Measurements from ENCODE around the gene ACP7. TPM values are rescaled to one million over a fixed set of nuclear protein-coding genes. Genes with fewer than 3 reads are reported as not detected.

ACP7 gene
- total RNA-seq, 1 donor from 2014 or later = not detected

GRCh38 chr19:39125554-39126311 lies 41.6 kb downstream of the ACP7 start, which contains the start of gene PAK4:
PAK4 (plus strand) TSS chr19:39125786; CDS start chr19:39169554, 43,768 bp downstream.
- Mint-ChIP-seq H3K27me3 (peaks cover 6% of the 10 kb centered on the region), H3K4me1 (peaks cover 31% of the 10 kb centered on the region), H3K9me3 (no peaks in the 10 kb centered on the region), H3K36me3 (ENCODE audit: low read depth) (peaks cover 4% of the 10 kb centered on the region), H3K27ac (peak within 1 kb of the TSS; percentile 96), H3K4me3 (peak within 1 kb of the TSS; percentile 89)
- peak; percentile 99 for DNase-seq
- intact Hi-C loops (cut with micrococcal nuclease) = no loop called here

- intact Hi-C loops (cut with micrococcal nuclease) = no loop called here
- Mint-ChIP-seq H3K36me3 (ENCODE audit: low read depth) (peaks cover 4% of the 10 kb centered on the region), H3K4me1 (peaks cover 31% of the 10 kb centered on the region), H3K4me3 (peak overlapping the region; percentile 89), H3K9me3 (no peaks in the 10 kb centered on the region), H3K27ac (peak overlapping the region; percentile 96), H3K27me3 (peaks cover 3% of the 10 kb centered on the region)
- no peak for DNase-seq
These were observed 42.4 kb downstream of the ACP7 start for GRCh38 chr19:39126312-39127187.

GRCh38 chr19:39127812-39128515 lies 43.8 kb downstream of the ACP7 start:
- peak overlapping the region; percentile 9 for H3K27ac Mint-ChIP-seq
- intact Hi-C loops (cut with micrococcal nuclease) = no loop called here
- no peaks in the 10 kb centered on the region for H3K27me3 Mint-ChIP-seq
- H3K9me3 Mint-ChIP-seq = no peaks in the 10 kb centered on the region
- DNase-seq = no peak
- peaks cover 36% of the 10 kb centered on the region for H3K4me1 Mint-ChIP-seq
- peaks cover 4% of the 10 kb centered on the region for H3K36me3 Mint-ChIP-seq (ENCODE audit: low read depth)
- no peak overlapping the region for H3K4me3 Mint-ChIP-seq

DNA sequence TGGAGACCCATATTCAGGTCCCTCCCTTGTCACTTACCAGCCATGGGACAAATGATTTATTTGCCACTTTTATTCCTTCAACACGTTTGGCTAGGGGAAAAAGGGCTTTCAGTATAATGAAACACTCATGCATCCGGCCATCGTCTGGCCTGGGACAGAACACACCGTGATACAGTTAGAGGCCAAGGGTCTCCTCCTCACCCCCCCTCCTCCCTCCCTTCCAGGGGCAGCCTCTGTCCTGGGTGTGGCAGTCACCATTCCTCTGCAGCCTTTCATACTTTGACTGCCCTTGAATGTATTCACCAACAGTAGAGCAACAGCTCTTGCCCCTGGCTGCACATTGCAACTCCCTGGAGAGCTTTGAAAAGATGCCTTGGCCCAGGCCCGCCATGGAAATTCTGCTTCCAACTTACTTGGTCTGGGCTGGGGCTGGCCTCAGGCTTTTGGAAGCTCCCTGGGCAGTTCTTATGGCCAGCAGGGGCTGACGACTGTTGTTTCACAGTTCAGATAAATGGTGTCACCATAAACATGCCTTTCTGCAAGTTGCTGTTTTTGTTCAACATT lies 44.4 kb downstream of the ACP7 start:
- Mint-ChIP-seq H3K36me3 (ENCODE audit: low read depth) (peaks cover 4% of the 10 kb centered on the region), H3K4me3 (no peak overlapping the region), H3K9me3 (no peaks in the 10 kb centered on the region), H3K27me3 (no peaks in the 10 kb centered on the region), H3K4me1 (peaks cover 36% of the 10 kb centered on the region), H3K27ac (peak overlapping the region; percentile 15)
- no peak for DNase-seq
- intact Hi-C loops (cut with micrococcal nuclease) = no loop called here

DNA sequence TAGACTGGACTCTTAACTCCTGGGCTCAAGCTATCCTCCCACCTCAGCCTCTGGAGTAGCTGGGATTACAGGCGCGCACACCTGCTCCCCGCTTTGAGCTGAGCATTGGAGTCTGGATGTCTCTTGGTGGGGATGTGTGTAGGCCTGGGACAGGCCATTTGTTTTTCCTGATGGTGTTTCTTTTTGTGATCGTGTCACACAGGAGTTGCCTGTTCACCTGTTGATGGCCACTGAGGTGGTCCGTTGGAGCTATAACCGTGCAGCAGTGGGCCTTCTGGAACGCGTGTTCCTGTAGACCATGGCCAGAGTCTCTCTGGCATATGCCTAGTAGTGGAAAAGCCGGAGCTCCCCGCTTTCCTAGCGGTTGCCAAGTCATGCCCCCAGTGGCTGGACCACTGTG lies 44.9 kb downstream of the ACP7 start:
- DNase-seq = no peak

GRCh38 chr19:39130337-39131254 lies 46.4 kb downstream of the ACP7 start:
- H3K27ac Mint-ChIP-seq = no peak overlapping the region
- H3K9me3 Mint-ChIP-seq = no peaks in the 10 kb centered on the region
- intact Hi-C loops (cut with micrococcal nuclease) = no loop called here

More for the DNA sequence above, 44.9 kb downstream of the ACP7 start:
- Mint-ChIP-seq H3K4me1 (peaks cover 35% of the 10 kb centered on the region), H3K36me3 (ENCODE audit: low read depth) (peaks cover 4% of the 10 kb centered on the region), H3K4me3 (no peak overlapping the region), H3K9me3 (no peaks in the 10 kb centered on the region), H3K27me3 (no peaks in the 10 kb centered on the region), H3K27ac (no peak overlapping the region)
- intact Hi-C loops (cut with micrococcal nuclease) = no loop called here

GRCh38 chr19:39131255-39131755 lies 47.1 kb downstream of the ACP7 start:
- intact Hi-C loops (cut with micrococcal nuclease) = no loop called here
- Mint-ChIP-seq H3K4me3 (no peak overlapping the region), H3K4me1 (peaks cover 23% of the 10 kb centered on the region), H3K27ac (no peak overlapping the region), H3K27me3 (no peaks in the 10 kb centered on the region), H3K36me3 (ENCODE audit: low read depth) (peaks cover 3% of the 10 kb centered on the region), H3K9me3 (no peaks in the 10 kb centered on the region)
- DNase-seq = no peak

More at GRCh38 chr19:39130337-39131254, 46.4 kb downstream of the ACP7 start:
- no peak for DNase-seq
- H3K4me3 Mint-ChIP-seq = no peak overlapping the region
- H3K36me3 Mint-ChIP-seq (ENCODE audit: low read depth) = peaks cover 4% of the 10 kb centered on the region
- H3K4me1 Mint-ChIP-seq = peaks cover 26% of the 10 kb centered on the region
- H3K27me3 Mint-ChIP-seq = no peaks in the 10 kb centered on the region

GRCh38 chr19:39132344-39132969 lies 48.3 kb downstream of the ACP7 start:
- no peak overlapping the region for H3K27ac Mint-ChIP-seq
- no peaks in the 10 kb centered on the region for H3K9me3 Mint-ChIP-seq
- intact Hi-C loops (cut with micrococcal nuclease) = no loop called here
- peaks cover 3% of the 10 kb centered on the region for H3K36me3 Mint-ChIP-seq (ENCODE audit: low read depth)
- H3K4me3 Mint-ChIP-seq = no peak overlapping the region
- peaks cover 17% of the 10 kb centered on the region for H3K4me1 Mint-ChIP-seq
- no peaks in the 10 kb centered on the region for H3K27me3 Mint-ChIP-seq
- no peak for DNase-seq

GRCh38 chr19:39133431-39134270 lies 49.5 kb downstream of the ACP7 start:
- Mint-ChIP-seq H3K4me3 (no peak overlapping the region), H3K27me3 (no peaks in the 10 kb centered on the region), H3K4me1 (peaks cover 16% of the 10 kb centered on the region), H3K9me3 (no peaks in the 10 kb centered on the region), H3K36me3 (ENCODE audit: low read depth) (peaks cover 3% of the 10 kb centered on the region), H3K27ac (no peak overlapping the region)
- intact Hi-C loops (cut with micrococcal nuclease) = no loop called here
- no peak for DNase-seq

DNA sequence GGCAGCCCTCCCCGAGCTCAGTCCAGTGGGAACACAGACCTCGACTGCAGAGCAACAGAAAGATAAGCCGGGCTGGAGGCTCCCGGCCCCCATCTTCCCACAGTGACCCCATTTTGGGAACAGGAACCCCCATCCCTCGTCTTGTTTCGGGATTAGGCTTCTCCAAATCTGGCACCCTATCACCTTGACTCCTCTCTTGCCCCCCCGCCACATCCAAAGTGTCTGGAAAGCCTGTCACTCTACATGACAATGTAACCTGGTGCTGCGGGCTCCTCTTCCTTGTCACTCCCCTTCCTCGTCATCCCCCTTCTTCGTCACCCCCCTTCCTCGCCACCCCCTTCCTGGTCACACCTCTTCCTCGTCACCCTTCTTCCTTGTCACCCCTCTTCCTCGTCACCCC lies 51.5 kb downstream of the ACP7 start:
- Mint-ChIP-seq H3K4me1 (peaks cover 13% of the 10 kb centered on the region), H3K27me3 (no peaks in the 10 kb centered on the region), H3K4me3 (no peak overlapping the region), H3K27ac (no peak overlapping the region), H3K9me3 (no peaks in the 10 kb centered on the region), H3K36me3 (ENCODE audit: low read depth) (no peaks in the 10 kb centered on the region)
- intact Hi-C loops (cut with micrococcal nuclease) = no loop called here
- DNase-seq = no peak

GRCh38 chr19:39136225-39136940 lies 52.2 kb downstream of the ACP7 start:
- no peaks in the 10 kb centered on the region for H3K36me3 Mint-ChIP-seq (ENCODE audit: low read depth)
- intact Hi-C loops (cut with micrococcal nuclease) = no loop called here
- H3K4me3 Mint-ChIP-seq = no peak overlapping the region
- no peaks in the 10 kb centered on the region for H3K9me3 Mint-ChIP-seq
- H3K4me1 Mint-ChIP-seq = peaks cover 12% of the 10 kb centered on the region
- H3K27ac Mint-ChIP-seq = no peak overlapping the region
- no peak for DNase-seq
- H3K27me3 Mint-ChIP-seq = no peaks in the 10 kb centered on the region
